Psoas muscle (tissue), 8 donors: Measurements from ENCODE around the gene DTNBP1. TPM values are rescaled to one million over a fixed set of nuclear protein-coding genes. Genes with fewer than 3 reads are reported as not detected.
"Not testable (repeated sequence)": the region's sequence is repeated elsewhere in the genome, so short reads cannot be mapped to it uniquely, and the experiment has no call there.

Source experiments
- ATAC-seq, 4 donors: fragments of 200-7000 bp; cut with Tn5 transposase; one replicate each; pipeline ENCODE4 v1.9.1; 2020; ENCODE audit warnings: moderate library complexity in 3 of 4, mild to moderate bottlenecking in 2 of 4
- DNase-seq, 2 donors: peaks; one replicate each; pipeline ENCODE4 v3.0.0-alpha.2; 2020
- H3K27ac ChIP-seq: fragments of 200-600 bp; one replicate; pipeline ENCODE4 v1.8.0; 2022
- H3K27me3 ChIP-seq, 3 donors: fragments of 200-600 bp in 1 of 3; one replicate each; pipeline versions ENCODE4 v1.6.1 to v1.8.0; 2013 to 2022; ENCODE audit warnings: low read length in 2 of 3, mild to moderate bottlenecking in 2 of 3, moderate library complexity in 1 of 3; ENCODE audit not compliant: insufficient read depth in 3 of 3
- H3K36me3 ChIP-seq, 2 donors: fragments of 200-600 bp in 1 of 2; one replicate each; pipeline versions ENCODE4 v1.6.1 to v1.8.0; 2013 to 2022; ENCODE audit warnings: low read depth in 1 of 2, mild to moderate bottlenecking in 1 of 2, moderate library complexity in 1 of 2; ENCODE audit not compliant: insufficient read depth in 1 of 2
- H3K4me1 ChIP-seq: fragments of 200-600 bp; one replicate; pipeline ENCODE4 v1.8.0; 2022
- H3K4me3 ChIP-seq: fragments of 200-600 bp; one replicate; pipeline ENCODE4 v1.8.0; 2022; ENCODE audit warnings: mild to moderate bottlenecking
- H3K9me3 ChIP-seq: fragments of 200-600 bp; one replicate; pipeline ENCODE4 v1.8.0; 2022
- CTCF ChIP-seq: fragments of 200-600 bp; IDR thresholded peaks from one replicate; pipeline ENCODE4 v1.8.0; 2022; ENCODE audit warnings: antibody characterized with exemption
- WGBS, 3 donors: extraction: QIAGEN DNeasy Blood & Tissue Kit; methylation state at CpG; one replicate each; pipeline versions ENCODE4 v1.1.6 to v1.1.7; 2013; 5-methylcytosine and 5-hydroxymethylcytosine counted together
- intact Hi-C, 2 donors: fragments of 100-400 bp; cut with DNase I; formaldehyde crosslinking; loops; one replicate each; pipeline versions ENCODE4 v1.11.0 to v1.14.2; 2022
- polyA plus RNA-seq, 3 donors: library from polyadenylated mRNA; stranded (reverse); fragments of 200-250 nt; gene quantifications; one replicate each; pipeline ENCODE4 v1.2.3, GENCODE V29; 2013
- total RNA-seq, 4 donors: library from RNA; stranded (reverse); fragmentation: NEBNext Ultra II Directional in 2 of 4; extraction: Animal tissue kit (Norgen Biotek cat#: 25700) in 2 of 4; gene quantifications; one replicate each; pipeline versions ENCODE4 v1.2.1 to v1.2.4, GENCODE V29; 2021 to 2023
- donor health status: healthy with polysubstance abuse.
- donor health status: DM: no; HTN: no; CAD: no; lungs with moderate emphysema.
- donor health status: Bipolar disorder and iron deficiency.
- donor health status: healthy.
- donor health status: DM: yes; HTN: yes; CAD: no.
- donor health status: DM: no; HTN: no; CAD: no.
- donor health status: DM: no; HTN: no; CAD: no.
- donor health status: DM: yes; HTN: yes; CAD: no.

Gene DTNBP1
- total and polyA plus RNA-seq, 7 donors: 8.0 to 22.0 (median 15.0) TPM

GRCh38 chr6:15673666-15674065, 10.8 kb upstream of the DTNBP1 start:
- intact Hi-C loops: no loop called here
- Histone ChIP-seq H3K9me3 (no peaks in the 10 kb centered on the region), H3K27me3 (no peaks in the 10 kb centered on the region), H3K4me1 (peaks cover 38% of the 10 kb centered on the region), H3K4me3 (no peak overlapping the region), H3K27ac (peak overlapping the region; percentile 65), H3K36me3 (no peaks in the 10 kb centered on the region)
- no peak for TF ChIP-seq CTCF
- 27 to 46% (median 30%) methylated on average over 3 of the region's 3 CpGs for WGBS, 3 donors
- DNase-seq: no peak
- no peak for ATAC-seq

GRCh38 chr6:15672818-15673217, 10.0 kb upstream of the DTNBP1 start:
- Histone ChIP-seq H3K4me3 (no peak overlapping the region), H3K36me3 (no peaks in the 10 kb centered on the region), H3K4me1 (peaks cover 38% of the 10 kb centered on the region), H3K27ac (peak overlapping the region; percentile 65), H3K9me3 (no peaks in the 10 kb centered on the region), H3K27me3 (no peaks in the 10 kb centered on the region)
- intact Hi-C loops: no loop called here
- DNase-seq: no peak
- 34 to 63% (median 40%) methylated on average over 3 of the region's 3 CpGs for WGBS, 3 donors
- no peak for TF ChIP-seq CTCF
- peak in 2 of 4 donors; percentile 20 to 39 for ATAC-seq

- DNase-seq (no peak), ATAC-seq (peak; percentile 64 to 84 (median 77))
- H3K4me3 ChIP-seq: no peak overlapping the region
- H3K36me3 ChIP-seq: no peaks in the 10 kb centered on the region
- no peak overlapping the region for H3K27ac ChIP-seq
- H3K27me3 ChIP-seq: no peaks in the 10 kb centered on the region
- H3K9me3 ChIP-seq: no peaks in the 10 kb centered on the region
- 88 to 100% (median 100%) methylated on average over 1 of the region's 1 CpG for WGBS, 3 donors
- intact Hi-C loops: no loop called here
- peaks cover 38% of the 10 kb centered on the region for H3K4me1 ChIP-seq
- TF ChIP-seq CTCF: no peak
Measured at GRCh38 chr6:15672291-15672690, 9.5 kb upstream of the DTNBP1 start.

- H3K4me1 ChIP-seq: peaks cover 22% of the 10 kb centered on the region
- no peaks in the 10 kb centered on the region for H3K27me3 ChIP-seq
- DNase-seq (no peak), ATAC-seq (no peak)
- no peaks in the 10 kb centered on the region for H3K36me3 ChIP-seq
- no peak overlapping the region for H3K27ac ChIP-seq
- WGBS, 3 donors: 68 to 78% (median 69%) methylated on average over 2 of the region's 2 CpGs
- intact Hi-C loops: no loop called here
- no peak for TF ChIP-seq CTCF
- H3K9me3 ChIP-seq: no peaks in the 10 kb centered on the region
- H3K4me3 ChIP-seq: no peak overlapping the region
Measured at GRCh38 chr6:15668918-15669317, 6.1 kb upstream of the DTNBP1 start.

- H3K36me3 ChIP-seq, intact Hi-C loops, H3K4me1 ChIP-seq, H3K27ac ChIP-seq, H3K27me3 ChIP-seq, H3K4me3 ChIP-seq, DNase-seq, ATAC-seq, H3K9me3 ChIP-seq: not testable (repeated sequence)
- WGBS, 3 donors: 85 to 96% (median 86%) methylated on average over 2 to 3 of the region's 4 CpGs
Measured at GRCh38 chr6:15666896-15667295, 4.1 kb upstream of the DTNBP1 start.
